SK-N-SH treated with all-trans-retinoic acid at 6 μM for 48 hours (cell line): ENCODE measurements around the gene FAAP100.

Experiments
- ATAC-seq: fragments of 200-7000 bp; cut with Tn5 transposase; 3 replicates; pipeline ENCODE4 v1.9.1; 2020; ENCODE audit warnings: mild to moderate bottlenecking, moderate library complexity
- BACH2 ChIP-seq: fragments of 250-450 bp; sonication (Bioruptor Pico); IDR thresholded peaks from 2 replicates; pipeline ENCODE4 v1.9.0; 2021; ENCODE audit warnings: mild to moderate bottlenecking, borderline replicate concordance
- CREB5 ChIP-seq: fragments of 250-450 bp; sonication (Bioruptor Pico); IDR thresholded peaks from 2 replicates; pipeline ENCODE4 v1.5.1; 2020; ENCODE audit warnings: low read depth, mild to moderate bottlenecking, moderate library complexity
- CSDC2 ChIP-seq: fragments of 250-450 bp; sonication (Bioruptor Pico); IDR thresholded peaks from 2 replicates; pipeline ENCODE4 v1.5.0; 2020; ENCODE audit warnings: mild to moderate bottlenecking, moderate library complexity
- CSRNP3 ChIP-seq: fragments of 250-450 bp; sonication (Bioruptor Pico); IDR thresholded peaks from 2 replicates; pipeline ENCODE4 v1.5.1; 2021; ENCODE audit warnings: mild to moderate bottlenecking, moderate library complexity
- GLIS3 ChIP-seq: fragments of 250-450 bp; sonication (Bioruptor Pico); IDR thresholded peaks from 2 replicates; pipeline ENCODE4 v1.5.0; 2020; ENCODE audit warnings: mild to moderate bottlenecking, moderate library complexity
- ISL1 ChIP-seq: fragments of 250-450 bp; sonication (Bioruptor Pico); IDR thresholded peaks from 2 replicates; pipeline ENCODE4 v2.1.2; 2022; ENCODE audit warnings: mild to moderate bottlenecking, moderate library complexity
- OSR1 ChIP-seq: fragments of 250-450 bp; sonication (Bioruptor Pico); IDR thresholded peaks from 2 replicates; pipeline ENCODE4 v1.8.0; 2022; ENCODE audit warnings: moderate library complexity, mild to moderate bottlenecking, inconsistent platforms
- PATZ1 ChIP-seq: fragments of 250-450 bp; sonication (Bioruptor Pico); IDR thresholded peaks from 2 replicates; pipeline ENCODE4 v1.8.0; 2020; ENCODE audit warnings: mild to moderate bottlenecking, moderate library complexity, borderline replicate concordance
- PPARA ChIP-seq: fragments of 250-450 bp; sonication (Bioruptor Pico); IDR thresholded peaks from 2 replicates; pipeline ENCODE4 v1.5.0; 2020; ENCODE audit warnings: mild to moderate bottlenecking, borderline replicate concordance
- RARB ChIP-seq: fragments of 250-450 bp; sonication (Bioruptor Pico); IDR thresholded peaks from 2 replicates; pipeline ENCODE4 v1.8.0; 2021; ENCODE audit warnings: mild to moderate bottlenecking, moderate library complexity
- TCF4 ChIP-seq: fragments of 250-450 bp; sonication (Bioruptor Pico); IDR thresholded peaks from 2 replicates; pipeline ENCODE4 v1.8.0; 2021; ENCODE audit warnings: mild to moderate bottlenecking, moderate library complexity, borderline replicate concordance
- TOX ChIP-seq: fragments of 250-450 bp; sonication (Bioruptor Pico); IDR thresholded peaks from 2 replicates; pipeline ENCODE4 v1.8.0; 2021; ENCODE audit warnings: mild to moderate bottlenecking, moderate library complexity, borderline replicate concordance
- TSHZ2 ChIP-seq: fragments of 250-450 bp; sonication (Bioruptor Pico); IDR thresholded peaks from 2 replicates; pipeline ENCODE4 v1.5.0; 2020; ENCODE audit warnings: mild to moderate bottlenecking, moderate library complexity
- ZC3H10 ChIP-seq: fragments of 250-450 bp; sonication (Bioruptor Pico); IDR thresholded peaks from 2 replicates; pipeline ENCODE4 v1.5.1; 2021; ENCODE audit warnings: mild to moderate bottlenecking, moderate library complexity
- ZFP30 ChIP-seq: fragments of 450-650 bp; formaldehyde crosslinking; IDR thresholded peaks from 2 replicates; pipeline ENCODE4 v1.5.0; 2022; ENCODE audit warnings: mild to moderate bottlenecking, moderate library complexity
- ZNF565 ChIP-seq: fragments of 450-650 bp; formaldehyde crosslinking; conservative IDR thresholded peaks from 2 replicates; pipeline ENCODE4 v1.5.0; 2020; ENCODE audit warnings: low read depth, mild to moderate bottlenecking, moderate library complexity
- ZNF70 ChIP-seq: fragments of 450-650 bp; formaldehyde crosslinking; IDR thresholded peaks from 2 replicates; pipeline ENCODE4 v1.5.0; 2020; ENCODE audit warnings: mild to moderate bottlenecking, moderate library complexity

FAAP100 gene

GRCh38 chr17:81593105-81593871 lies 41.1 kb upstream of the FAAP100 start (continued):
- no peak for TF ChIP-seq TSHZ2 (CRISPR knock-in tag)
- no peak for TF ChIP-seq ISL1 (CRISPR knock-in tag)
- TF ChIP-seq PATZ1 = no peak
- TF ChIP-seq OSR1 (CRISPR knock-in tag) = no peak
- no peak for TF ChIP-seq PPARA (CRISPR knock-in tag)
- TF ChIP-seq ZFP30 = no peak
- no peak for TF ChIP-seq ZNF565 (CRISPR knock-in tag)
- TF ChIP-seq CSRNP3 (CRISPR knock-in tag) = no peak
- no peak for TF ChIP-seq CSDC2 (CRISPR knock-in tag)

GRCh38 chr17:81591971-81592370 lies 39.8 kb upstream of the FAAP100 start:
- ATAC-seq = no peak
- no peak for TF ChIP-seq RARB (CRISPR knock-in tag)
- no peak for TF ChIP-seq ISL1 (CRISPR knock-in tag)
- TF ChIP-seq BACH2 (CRISPR knock-in tag) = no peak
- TF ChIP-seq PPARA (CRISPR knock-in tag) = no peak
- TF ChIP-seq ZC3H10 (CRISPR knock-in tag) = no peak
- TF ChIP-seq TCF4 (CRISPR knock-in tag) = no peak
- no peak for TF ChIP-seq CREB5 (CRISPR knock-in tag)
- TF ChIP-seq TSHZ2 (CRISPR knock-in tag) = no peak
- TF ChIP-seq, all 23 proteins: peak for 0

GRCh38 chr17:81590121-81590520 lies 38.0 kb upstream of the FAAP100 start:
- ATAC-seq = no peak
- no peak for TF ChIP-seq RARB (CRISPR knock-in tag)
- no peak for TF ChIP-seq CREB5 (CRISPR knock-in tag)
- TF ChIP-seq TOX = no peak
- no peak for TF ChIP-seq PPARA (CRISPR knock-in tag)
- no peak for TF ChIP-seq ZNF70 (CRISPR knock-in tag)
- TF ChIP-seq PATZ1 = no peak
- TF ChIP-seq ZC3H10 (CRISPR knock-in tag) = no peak
- TF ChIP-seq GLIS3 = no peak
- TF ChIP-seq CSRNP3 (CRISPR knock-in tag) = no peak
- no peak for TF ChIP-seq BACH2 (CRISPR knock-in tag)
